Prostate gland (tissue), 2 donors: Measurements from ENCODE around the gene SPOCK1.

Experiments used
- POLR2A ChIP-seq: fragments of 450-650 bp; IDR thresholded peaks from one replicate; pipeline ENCODE4 v1.6.1; 2016; ENCODE audit warnings: antibody characterized with exemption, mild to moderate bottlenecking
- POLR2AphosphoS5 ChIP-seq: sonication (generic); formaldehyde crosslinking; IDR thresholded peaks from one replicate; pipeline ENCODE4 v1.6.1; 2017; ENCODE audit warnings: antibody characterized with exemption
- TF ChIP-seq, protein P1 (sequence below), 4 experiments: fragments of 200-600 bp in 2 of 4; fragments of 450-650 bp in 2 of 4; sonication (generic) in 2 of 4; IDR thresholded peaks; 1 replicate in 3 of 4; 2 replicates in 1 of 4; pipeline ENCODE4 v1.5.1; 2016 to 2019; ENCODE audit warnings: antibody characterized with exemption in 4 of 4, mild to moderate bottlenecking in 2 of 4, moderate library complexity in 2 of 4

DNA sequence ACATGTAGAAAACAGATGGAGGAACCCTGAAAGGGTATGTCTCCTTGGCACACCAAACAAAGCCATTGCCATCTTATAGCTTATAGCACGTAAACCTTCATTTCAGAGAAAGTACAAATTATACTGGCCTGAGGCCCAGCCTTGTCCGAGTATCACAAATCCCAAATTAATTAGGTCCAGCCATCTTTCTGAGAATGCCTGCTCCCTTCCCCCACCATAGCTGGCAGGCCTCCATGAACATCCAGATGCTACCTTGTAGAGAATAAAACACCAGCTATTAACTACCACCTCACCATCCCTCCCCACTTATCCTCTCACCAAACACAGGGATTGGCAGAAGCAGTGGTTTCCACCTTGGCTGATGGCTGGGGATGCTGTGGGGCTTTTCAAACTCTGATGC lies 224.0 kb downstream of the SPOCK1 start:
- TF ChIP-seq, protein P1, sequence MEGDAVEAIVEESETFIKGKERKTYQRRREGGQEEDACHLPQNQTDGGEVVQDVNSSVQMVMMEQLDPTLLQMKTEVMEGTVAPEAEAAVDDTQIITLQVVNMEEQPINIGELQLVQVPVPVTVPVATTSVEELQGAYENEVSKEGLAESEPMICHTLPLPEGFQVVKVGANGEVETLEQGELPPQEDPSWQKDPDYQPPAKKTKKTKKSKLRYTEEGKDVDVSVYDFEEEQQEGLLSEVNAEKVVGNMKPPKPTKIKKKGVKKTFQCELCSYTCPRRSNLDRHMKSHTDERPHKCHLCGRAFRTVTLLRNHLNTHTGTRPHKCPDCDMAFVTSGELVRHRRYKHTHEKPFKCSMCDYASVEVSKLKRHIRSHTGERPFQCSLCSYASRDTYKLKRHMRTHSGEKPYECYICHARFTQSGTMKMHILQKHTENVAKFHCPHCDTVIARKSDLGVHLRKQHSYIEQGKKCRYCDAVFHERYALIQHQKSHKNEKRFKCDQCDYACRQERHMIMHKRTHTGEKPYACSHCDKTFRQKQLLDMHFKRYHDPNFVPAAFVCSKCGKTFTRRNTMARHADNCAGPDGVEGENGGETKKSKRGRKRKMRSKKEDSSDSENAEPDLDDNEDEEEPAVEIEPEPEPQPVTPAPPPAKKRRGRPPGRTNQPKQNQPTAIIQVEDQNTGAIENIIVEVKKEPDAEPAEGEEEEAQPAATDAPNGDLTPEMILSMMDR (IDR thresholded peaks at IDR 0.05): no peak
- TF ChIP-seq POLR2AphosphoS5: no peak
- TF ChIP-seq POLR2A: no peak
